ENCODE measurements around the gene ANKRD60.

ANKRD60 gene

DNA sequence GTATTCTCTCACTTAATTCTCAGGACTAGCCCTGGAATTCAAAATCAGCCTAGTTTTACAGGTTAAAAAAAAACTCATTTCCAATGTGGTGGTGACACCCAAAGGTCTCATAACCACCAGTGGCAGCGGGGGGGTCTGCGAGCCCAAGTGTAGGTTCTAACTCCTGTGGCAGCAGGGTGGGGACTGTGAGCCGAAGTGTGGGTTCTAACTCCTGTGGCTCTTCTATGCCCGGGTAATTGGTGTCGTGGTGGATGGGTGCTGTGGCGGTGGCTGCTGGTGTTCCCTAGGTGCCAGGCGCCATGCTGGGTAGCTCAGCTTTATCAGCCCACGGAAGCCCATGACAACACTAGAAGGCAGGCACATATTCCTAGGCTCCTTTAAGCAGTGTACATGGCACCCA is 4.9 kb upstream of the ANKRD60 start:
- Histone ChIP-seq H3K9me3 (ENCODE audit: control insufficient read depth, insufficient read depth, low read depth, low read length) (no peaks in the 10 kb centered on the region), H3K4me1 (ENCODE audit: control insufficient read depth, insufficient read depth, low read length) (no peaks in the 10 kb centered on the region), H3K4me3 (ENCODE audit: low read depth, low read length) (no peak overlapping the region), H3K36me3 (ENCODE audit: control insufficient read depth, insufficient read depth, low read length) (peaks cover 8% of the 10 kb centered on the region; the same call in 1 of the 2 replicates), H3K27me3 (ENCODE audit: control insufficient read depth, insufficient read depth, low read length) (peaks cover 17% of the 10 kb centered on the region), H3K27ac (ENCODE audit: low read depth, low read length) (no peak overlapping the region), H3K9ac (ENCODE audit: low read length) (no peak overlapping the region)

DNA sequence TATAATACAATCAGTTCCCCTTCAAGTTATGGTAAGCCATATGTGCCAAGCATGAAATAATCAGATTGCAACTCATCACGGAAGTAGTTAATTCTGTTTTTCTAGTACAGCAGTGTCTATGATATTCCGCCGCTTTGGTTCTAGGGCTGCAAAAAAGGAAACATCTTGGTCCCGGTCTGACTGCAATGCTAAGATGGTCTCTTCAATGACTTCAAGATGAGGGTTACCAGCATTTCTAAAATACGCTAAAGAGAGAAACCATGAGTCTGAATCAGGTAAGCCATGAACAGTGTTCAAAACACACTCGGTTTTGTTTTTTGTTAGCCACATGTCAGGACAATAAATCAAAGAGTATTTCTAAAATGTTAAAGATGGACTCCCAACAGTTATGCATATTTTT is 3.2 kb upstream of the ANKRD60 start:
- H3K9ac ChIP-seq (ENCODE audit: low read length): no peak overlapping the region
- no peak overlapping the region for H3K27ac ChIP-seq (ENCODE audit: low read depth, low read length)
- H3K4me3 ChIP-seq (ENCODE audit: low read depth, low read length): no peak overlapping the region
- H3K4me1 ChIP-seq (ENCODE audit: control insufficient read depth, insufficient read depth, low read length): no peaks in the 10 kb centered on the region
- H3K27me3 ChIP-seq (ENCODE audit: control insufficient read depth, insufficient read depth, low read length): peaks cover 33% of the 10 kb centered on the region
- peaks cover 6% of the 10 kb centered on the region; the same call in 1 of the 2 replicates for H3K36me3 ChIP-seq (ENCODE audit: control insufficient read depth, insufficient read depth, low read length)
- no peaks in the 10 kb centered on the region for H3K9me3 ChIP-seq (ENCODE audit: control insufficient read depth, insufficient read depth, low read depth, low read length)

DNA sequence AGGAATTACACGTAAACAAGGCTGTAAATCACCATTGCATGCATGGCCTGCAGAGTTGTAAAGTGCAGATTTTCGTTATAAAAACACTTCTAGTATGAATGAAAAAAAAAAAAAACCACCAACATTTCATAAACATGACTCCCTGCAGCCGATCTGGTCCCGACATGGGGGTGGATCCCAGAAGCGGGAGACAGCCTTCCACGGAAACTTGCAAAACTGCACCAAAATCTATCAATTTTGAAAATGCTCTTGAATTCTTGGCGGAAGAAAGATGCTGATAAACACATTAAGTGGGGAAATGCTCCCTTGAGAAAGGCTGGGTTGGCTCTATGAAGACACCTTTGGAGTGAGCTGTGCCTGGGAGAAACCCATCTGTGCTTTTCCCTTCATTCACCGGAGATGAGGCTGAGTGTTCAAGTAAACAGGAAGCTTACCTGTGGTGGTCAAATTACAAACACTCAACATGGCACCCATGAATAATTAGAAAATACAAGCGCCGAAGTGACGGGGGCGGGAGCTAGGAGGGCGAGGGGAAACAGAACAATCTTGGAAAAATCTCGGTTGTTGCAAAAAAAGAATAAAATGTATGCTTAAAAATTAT is 845 bp upstream of the ANKRD60 start:
- H3K9me3 ChIP-seq (ENCODE audit: control insufficient read depth, insufficient read depth, low read depth, low read length): no peaks in the 10 kb centered on the region
- H3K36me3 ChIP-seq (ENCODE audit: control insufficient read depth, insufficient read depth, low read length): no peaks in the 10 kb centered on the region
- H3K9ac ChIP-seq (ENCODE audit: low read length): peak overlapping the region; percentile 79
- H3K4me3 ChIP-seq (ENCODE audit: low read depth, low read length): peak overlapping the region; percentile 62
- peaks cover 47% of the 10 kb centered on the region for H3K27me3 ChIP-seq (ENCODE audit: control insufficient read depth, insufficient read depth, low read length)
- H3K27ac ChIP-seq (ENCODE audit: low read depth, low read length): peak overlapping the region; percentile 54
- H3K4me1 ChIP-seq (ENCODE audit: control insufficient read depth, insufficient read depth, low read length): no peaks in the 10 kb centered on the region

DNA sequence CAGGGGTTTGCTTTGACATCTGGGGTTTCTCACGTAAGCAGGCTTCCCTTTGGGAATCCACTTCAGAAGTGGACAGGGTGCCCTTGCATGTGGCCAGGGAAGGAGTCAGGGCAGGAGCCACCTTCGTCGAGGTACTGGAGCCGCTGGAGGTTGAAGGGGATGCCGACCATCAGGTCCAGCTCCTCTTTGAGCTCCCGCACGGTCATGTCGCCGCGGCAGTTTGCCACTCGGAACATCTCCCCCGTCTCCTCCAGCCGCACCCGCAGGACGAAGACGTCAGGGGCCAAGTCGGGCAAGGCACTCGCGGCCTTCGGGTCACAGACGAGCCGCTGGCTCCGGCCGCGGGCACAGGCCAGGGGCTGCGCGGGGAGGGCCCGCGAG is 360 bp downstream of the ANKRD60 start:
- Histone ChIP-seq H3K9ac (ENCODE audit: low read length) (peak overlapping the region; percentile 61), H3K36me3 (ENCODE audit: control insufficient read depth, insufficient read depth, low read length) (no peaks in the 10 kb centered on the region), H3K4me1 (ENCODE audit: control insufficient read depth, insufficient read depth, low read length) (no peaks in the 10 kb centered on the region), H3K4me3 (ENCODE audit: low read depth, low read length) (peak overlapping the region; percentile 67), H3K27me3 (ENCODE audit: control insufficient read depth, insufficient read depth, low read length) (peaks cover 50% of the 10 kb centered on the region), H3K9me3 (ENCODE audit: control insufficient read depth, insufficient read depth, low read depth, low read length) (no peaks in the 10 kb centered on the region), H3K27ac (ENCODE audit: low read depth, low read length) (no peak overlapping the region)

DNA sequence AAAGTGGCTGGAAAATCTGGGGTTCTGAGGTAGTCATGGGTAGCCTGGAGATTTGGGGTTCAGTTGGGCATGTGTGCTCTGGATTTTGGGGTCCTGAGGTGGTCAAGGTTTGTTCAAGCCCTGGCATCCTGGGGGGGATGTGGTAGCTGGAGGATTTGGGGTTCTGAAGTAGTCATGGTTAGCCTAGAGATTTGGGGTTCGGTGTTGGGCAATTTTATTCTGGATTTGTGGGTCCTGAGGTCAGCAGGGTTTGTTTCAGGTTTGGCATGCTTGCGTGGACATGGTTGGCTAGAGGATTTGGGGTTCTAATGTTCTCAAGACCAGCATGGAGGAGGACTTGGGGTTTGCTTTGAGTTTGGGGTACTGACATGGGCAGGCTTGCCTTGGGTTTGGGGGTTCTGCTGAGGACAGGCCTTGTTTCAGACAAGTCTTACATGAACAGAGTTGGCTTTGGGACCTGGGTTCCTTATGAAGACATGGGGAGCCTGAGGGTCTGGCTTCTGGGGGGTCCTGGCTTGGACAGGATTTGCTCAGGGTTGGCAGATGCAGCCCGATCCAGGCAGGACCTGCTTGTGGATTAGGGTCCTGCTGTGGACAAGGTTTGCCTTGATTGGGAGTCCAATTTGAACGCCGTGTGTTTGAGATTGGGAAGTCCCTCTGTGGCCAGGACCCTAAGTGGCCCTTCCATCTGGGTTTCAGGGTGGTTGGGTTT is 906 bp downstream of the ANKRD60 start:
- peak overlapping the region; percentile 67 for H3K4me3 ChIP-seq (ENCODE audit: low read depth, low read length)
- H3K9ac ChIP-seq (ENCODE audit: low read length): no peak overlapping the region
- peaks cover 50% of the 10 kb centered on the region for H3K27me3 ChIP-seq (ENCODE audit: control insufficient read depth, insufficient read depth, low read length)

DNA sequence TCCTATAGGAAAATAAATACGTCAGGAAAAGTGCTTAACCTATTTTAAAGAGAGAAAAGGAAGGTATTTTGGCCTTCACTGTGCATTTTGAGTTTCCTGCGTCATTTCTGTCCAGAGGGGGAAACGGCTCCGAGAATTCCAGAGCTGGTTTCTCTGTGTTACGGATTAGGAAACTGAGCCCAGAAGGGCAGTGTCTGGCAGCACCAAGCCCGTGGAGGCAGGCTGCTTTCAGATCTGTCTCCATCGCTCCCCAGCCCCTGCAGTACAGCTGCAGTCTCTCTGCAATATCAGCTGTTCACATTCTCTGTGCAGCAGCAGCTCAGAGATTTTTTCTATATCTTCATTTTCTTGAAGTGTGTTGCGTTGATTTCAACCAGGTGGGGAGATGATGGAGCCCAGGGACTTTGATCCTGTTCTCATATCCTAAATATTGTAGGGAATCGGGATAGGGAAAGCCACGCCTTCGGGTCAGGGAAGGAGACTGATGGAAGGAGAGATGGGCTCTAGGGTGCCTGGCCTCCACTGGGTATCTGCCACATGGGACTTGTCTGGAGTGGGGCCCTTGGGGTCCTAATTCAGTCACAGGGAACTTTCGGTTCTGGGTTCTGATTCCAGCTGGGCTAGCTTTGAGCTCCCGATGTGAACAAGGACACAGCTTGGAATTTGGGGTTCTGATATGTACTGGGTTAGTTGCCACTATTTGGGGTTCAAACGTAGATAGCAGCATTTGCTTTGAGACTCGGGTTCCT is 2.8 kb downstream of the ANKRD60 start:
- Histone ChIP-seq H3K9ac (ENCODE audit: low read length) (no peak overlapping the region), H3K27me3 (ENCODE audit: control insufficient read depth, insufficient read depth, low read length) (peaks cover 62% of the 10 kb centered on the region), H3K4me3 (ENCODE audit: low read depth, low read length) (no peak overlapping the region), H3K36me3 (ENCODE audit: control insufficient read depth, insufficient read depth, low read length) (no peaks in the 10 kb centered on the region), H3K4me1 (ENCODE audit: control insufficient read depth, insufficient read depth, low read length) (no peaks in the 10 kb centered on the region), H3K27ac (ENCODE audit: low read depth, low read length) (no peak overlapping the region), H3K9me3 (ENCODE audit: control insufficient read depth, insufficient read depth, low read depth, low read length) (no peaks in the 10 kb centered on the region)

More for the DNA sequence above, 906 bp downstream of the ANKRD60 start:
- no peaks in the 10 kb centered on the region for H3K9me3 ChIP-seq (ENCODE audit: control insufficient read depth, insufficient read depth, low read depth, low read length)
- H3K27ac ChIP-seq (ENCODE audit: low read depth, low read length): no peak overlapping the region
- no peaks in the 10 kb centered on the region for H3K4me1 ChIP-seq (ENCODE audit: control insufficient read depth, insufficient read depth, low read length)
- no peaks in the 10 kb centered on the region for H3K36me3 ChIP-seq (ENCODE audit: control insufficient read depth, insufficient read depth, low read length)

DNA sequence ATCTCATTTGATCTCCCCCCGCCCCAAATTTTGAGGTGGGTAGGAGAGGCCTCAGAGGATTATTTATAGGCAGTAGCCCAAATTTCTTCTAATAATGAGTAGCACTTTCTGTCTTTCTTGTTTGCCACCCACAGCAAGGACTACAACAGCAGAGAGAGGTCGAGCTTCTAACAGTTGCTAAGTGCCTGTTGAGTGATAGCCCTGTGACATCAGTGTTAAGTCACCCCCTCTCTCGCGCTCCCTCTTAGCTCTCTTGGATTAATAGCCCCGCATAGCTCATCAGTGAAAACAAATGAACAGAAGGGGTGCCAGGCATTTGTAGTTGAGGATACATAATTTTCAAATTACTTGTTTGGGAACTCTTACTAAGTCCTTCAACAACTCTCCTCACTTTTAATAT is 3.5 kb downstream of the ANKRD60 start:
- Histone ChIP-seq H3K27me3 (ENCODE audit: control insufficient read depth, insufficient read depth, low read length) (peaks cover 65% of the 10 kb centered on the region), H3K36me3 (ENCODE audit: control insufficient read depth, insufficient read depth, low read length) (no peaks in the 10 kb centered on the region), H3K27ac (ENCODE audit: low read depth, low read length) (no peak overlapping the region), H3K9me3 (ENCODE audit: control insufficient read depth, insufficient read depth, low read depth, low read length) (peaks cover 2% of the 10 kb centered on the region), H3K4me1 (ENCODE audit: control insufficient read depth, insufficient read depth, low read length) (no peaks in the 10 kb centered on the region), H3K4me3 (ENCODE audit: low read depth, low read length) (no peak overlapping the region), H3K9ac (ENCODE audit: low read length) (no peak overlapping the region)

DNA sequence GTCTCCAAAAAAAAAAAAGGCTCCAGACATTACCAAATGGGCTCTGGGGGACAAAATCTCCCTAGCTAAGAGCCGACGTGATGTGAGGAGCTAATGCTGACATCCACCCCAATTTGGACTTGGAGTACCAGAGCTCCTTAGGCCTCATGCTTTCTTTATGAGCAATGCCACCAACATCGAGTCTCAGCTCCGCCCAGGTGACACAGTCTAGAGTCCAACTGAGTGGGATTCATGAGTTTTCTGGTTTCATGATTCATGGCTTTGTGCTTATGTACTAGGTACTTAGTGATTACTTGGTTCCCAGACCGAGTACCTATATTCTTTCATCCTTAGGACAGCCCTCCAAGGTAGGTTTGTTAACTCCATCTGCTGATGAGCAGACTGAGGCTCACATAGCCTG is 4.4 kb downstream of the ANKRD60 start:
- H3K9ac ChIP-seq (ENCODE audit: low read length): no peak overlapping the region
- H3K4me1 ChIP-seq (ENCODE audit: control insufficient read depth, insufficient read depth, low read length): no peaks in the 10 kb centered on the region
- H3K27me3 ChIP-seq (ENCODE audit: control insufficient read depth, insufficient read depth, low read length): peaks cover 62% of the 10 kb centered on the region
- H3K27ac ChIP-seq (ENCODE audit: low read depth, low read length): no peak overlapping the region
- no peaks in the 10 kb centered on the region for H3K36me3 ChIP-seq (ENCODE audit: control insufficient read depth, insufficient read depth, low read length)
- peaks cover 8% of the 10 kb centered on the region for H3K9me3 ChIP-seq (ENCODE audit: control insufficient read depth, insufficient read depth, low read depth, low read length)
- no peak overlapping the region for H3K4me3 ChIP-seq (ENCODE audit: low read depth, low read length)

DNA sequence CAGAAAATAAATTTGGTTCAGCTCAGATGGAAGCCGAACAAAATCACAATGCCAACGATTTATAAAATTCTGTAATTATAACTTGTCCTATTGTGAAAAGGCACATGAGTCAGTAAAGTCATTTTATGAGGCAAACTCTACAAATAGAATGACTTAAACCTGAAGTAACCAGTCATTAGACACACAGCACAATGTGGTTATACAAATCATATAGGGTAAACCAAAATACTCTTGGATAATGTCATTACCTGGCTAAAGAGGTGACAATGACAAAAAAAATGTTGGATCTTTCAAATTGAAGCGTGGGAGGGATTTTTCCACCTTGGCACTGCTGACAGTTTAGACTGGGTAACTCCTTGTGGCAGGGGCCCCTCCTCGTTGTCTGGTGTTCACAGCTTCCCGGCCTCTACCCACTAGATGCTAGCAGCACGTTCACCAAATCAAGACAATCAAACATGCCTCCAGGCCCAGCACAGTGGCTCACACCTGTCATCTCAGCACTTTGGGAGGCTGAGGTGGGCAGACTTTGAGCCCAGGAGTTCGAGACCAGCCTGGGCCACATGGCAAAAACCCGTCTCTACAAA is 5.0 kb downstream of the ANKRD60 start:
- peaks cover 56% of the 10 kb centered on the region for H3K27me3 ChIP-seq (ENCODE audit: control insufficient read depth, insufficient read depth, low read length)
- no peak overlapping the region for H3K9ac ChIP-seq (ENCODE audit: low read length)
- no peaks in the 10 kb centered on the region for H3K36me3 ChIP-seq (ENCODE audit: control insufficient read depth, insufficient read depth, low read length)
- H3K9me3 ChIP-seq (ENCODE audit: control insufficient read depth, insufficient read depth, low read depth, low read length): peaks cover 14% of the 10 kb centered on the region
- no peak overlapping the region for H3K4me3 ChIP-seq (ENCODE audit: low read depth, low read length)
- no peak overlapping the region for H3K27ac ChIP-seq (ENCODE audit: low read depth, low read length)
- H3K4me1 ChIP-seq (ENCODE audit: control insufficient read depth, insufficient read depth, low read length): no peaks in the 10 kb centered on the region

DNA sequence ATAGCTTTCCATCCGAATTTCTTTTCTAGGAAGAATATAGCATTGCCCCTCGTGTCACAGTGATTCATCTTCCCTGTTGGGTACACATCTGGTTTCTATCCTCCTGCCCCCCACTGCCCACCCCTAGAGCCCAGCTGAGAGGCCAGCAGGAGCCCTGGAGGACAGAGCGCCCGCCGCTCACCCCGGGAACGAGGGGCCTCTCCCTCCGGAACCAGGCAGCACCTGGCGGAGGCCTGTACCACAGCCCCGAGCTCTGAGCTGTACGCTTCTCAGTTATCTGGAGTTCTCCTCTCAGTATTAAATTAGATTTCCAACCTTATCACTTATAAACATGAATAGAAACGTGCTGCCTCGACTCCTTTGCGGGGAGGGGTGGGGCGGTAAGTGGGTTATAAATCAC is 6.0 kb downstream of the ANKRD60 start:
- no peaks in the 10 kb centered on the region for H3K36me3 ChIP-seq (ENCODE audit: control insufficient read depth, insufficient read depth, low read length)
- H3K4me1 ChIP-seq (ENCODE audit: control insufficient read depth, insufficient read depth, low read length): no peaks in the 10 kb centered on the region
- peaks cover 20% of the 10 kb centered on the region for H3K9me3 ChIP-seq (ENCODE audit: control insufficient read depth, insufficient read depth, low read depth, low read length)
- H3K27ac ChIP-seq (ENCODE audit: low read depth, low read length): no peak overlapping the region
- peaks cover 52% of the 10 kb centered on the region for H3K27me3 ChIP-seq (ENCODE audit: control insufficient read depth, insufficient read depth, low read length)
- H3K4me3 ChIP-seq (ENCODE audit: low read depth, low read length): no peak overlapping the region
- H3K9ac ChIP-seq (ENCODE audit: low read length): no peak overlapping the region

DNA sequence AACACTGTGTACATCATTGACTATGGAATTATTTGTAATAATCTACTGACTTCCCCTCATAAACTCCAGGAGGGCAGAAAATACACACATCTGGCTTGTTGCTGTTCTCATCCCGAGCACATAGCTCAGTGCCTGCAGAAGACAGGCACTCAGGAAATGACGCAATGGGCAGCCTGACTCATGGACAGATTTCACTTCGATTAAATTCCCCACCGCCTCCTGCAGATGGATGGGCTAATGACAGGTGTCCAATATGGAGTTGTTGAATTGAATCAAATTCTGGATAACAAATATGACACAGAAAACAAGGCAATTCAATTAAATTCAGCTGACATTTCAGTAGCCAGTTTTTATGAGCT is 9.1 kb downstream of the ANKRD60 start:
- Histone ChIP-seq H3K9me3 (ENCODE audit: control insufficient read depth, insufficient read depth, low read depth, low read length) (peaks cover 20% of the 10 kb centered on the region), H3K9ac (ENCODE audit: low read length) (no peak overlapping the region), H3K36me3 (ENCODE audit: control insufficient read depth, insufficient read depth, low read length) (no peaks in the 10 kb centered on the region), H3K27me3 (ENCODE audit: control insufficient read depth, insufficient read depth, low read length) (peaks cover 26% of the 10 kb centered on the region; the same call in 1 of the 2 replicates), H3K27ac (ENCODE audit: low read depth, low read length) (no peak overlapping the region), H3K4me1 (ENCODE audit: control insufficient read depth, insufficient read depth, low read length) (no peaks in the 10 kb centered on the region), H3K4me3 (ENCODE audit: low read depth, low read length) (no peak overlapping the region)

All from HUES6 (cell line).